HUES48 (cell line): ENCODE data around the gene HIVEP1.

ENCODE experiments used
- H3K27ac ChIP-seq: one replicate; pipeline ENCODE4 v1.7.0; 2013; ENCODE audit warnings: low read depth, low read length, inconsistent platforms
- H3K27me3 ChIP-seq: 2 replicates; pipeline ENCODE4 v1.6.1; 2013; ENCODE audit warnings: mild to moderate bottlenecking, low read length; ENCODE audit not compliant: control insufficient read depth, insufficient read depth
- H3K36me3 ChIP-seq: 2 replicates; pipeline ENCODE4 v1.6.1; 2013; ENCODE audit warnings: low read length; ENCODE audit not compliant: control insufficient read depth, insufficient read depth
- H3K4me1 ChIP-seq: 2 replicates; pipeline ENCODE4 v1.6.1; 2013; ENCODE audit warnings: mild to moderate bottlenecking, low read length; ENCODE audit not compliant: control insufficient read depth, insufficient read depth
- H3K4me3 ChIP-seq: 2 replicates; pipeline ENCODE4 v1.5.1; 2013; ENCODE audit warnings: mild to moderate bottlenecking, low read depth, low read length
- H3K9ac ChIP-seq: 2 replicates; pipeline ENCODE4 v1.6.1; 2013; ENCODE audit warnings: mild to moderate bottlenecking, low read depth, low read length, moderate library complexity
- H3K9me3 ChIP-seq: 2 replicates; pipeline ENCODE4 v1.6.1; 2013; ENCODE audit warnings: low read length; ENCODE audit not compliant: control insufficient read depth, insufficient read depth

HIVEP1 gene

GRCh38 chr6:12009876-12010634 lies 2.1 kb upstream of the HIVEP1 start:
- H3K4me3 ChIP-seq: peak overlapping the region; percentile 76
- H3K36me3 ChIP-seq: 0 out of 2 replicates have a peak, but pooled peaks cover 7% of the 10 kb centered on the region
- peaks cover 37% of the 10 kb centered on the region for H3K4me1 ChIP-seq
- H3K27ac ChIP-seq: peak overlapping the region; percentile 97
- H3K9ac ChIP-seq: peak overlapping the region; percentile 66
- H3K9me3 ChIP-seq: no peaks in the 10 kb centered on the region
- H3K27me3 ChIP-seq: peaks cover 10% of the 10 kb centered on the region; the same call in 1 of the 2 replicates

DNA sequence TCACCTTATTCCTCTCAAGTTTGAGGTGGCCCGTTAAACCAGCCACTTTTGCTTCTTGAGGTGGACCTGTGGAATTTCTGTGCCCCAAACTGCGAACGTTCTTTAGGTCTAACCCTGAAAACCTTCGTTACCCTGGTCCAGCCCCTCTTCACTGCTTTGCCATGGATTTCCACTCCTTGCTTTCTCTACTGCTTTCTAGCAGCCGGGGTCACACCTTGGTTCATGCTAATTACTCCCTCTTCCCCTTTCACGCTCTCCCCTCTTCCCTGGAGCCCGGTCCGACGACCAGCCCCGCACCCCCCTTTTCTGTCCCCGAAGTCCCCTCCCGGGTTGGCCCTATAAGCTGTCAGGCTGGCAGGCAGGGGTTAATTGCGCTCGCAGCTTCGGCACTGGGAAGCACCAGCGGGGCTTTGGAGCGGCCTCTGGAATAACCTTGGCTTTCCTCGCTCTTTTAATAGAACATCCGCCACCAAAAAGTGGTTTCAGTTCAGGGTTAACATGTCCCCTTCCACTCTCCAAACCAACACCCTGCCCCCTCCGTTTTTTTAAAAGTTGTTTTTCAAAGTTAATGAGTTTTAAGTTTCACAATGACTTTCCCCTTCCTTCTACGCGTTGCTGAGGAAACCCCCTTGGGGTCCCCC lies 1.4 kb upstream of the HIVEP1 start:
- Histone ChIP-seq H3K9ac (peak overlapping the region; percentile 66), H3K27ac (peak overlapping the region; percentile 97), H3K36me3 (peaks cover 12% of the 10 kb centered on the region; the same call in 1 of the 2 replicates), H3K4me3 (peak overlapping the region; percentile 76), H3K9me3 (no peaks in the 10 kb centered on the region), H3K27me3 (peaks cover 10% of the 10 kb centered on the region; the same call in 1 of the 2 replicates), H3K4me1 (peaks cover 37% of the 10 kb centered on the region)

- Histone ChIP-seq H3K36me3 (peaks cover 19% of the 10 kb centered on the region), H3K27me3 (peaks cover 10% of the 10 kb centered on the region; the same call in 1 of the 2 replicates), H3K27ac (peak overlapping the region; percentile 97), H3K4me1 (peaks cover 37% of the 10 kb centered on the region), H3K9ac (no peak overlapping the region; the same call in 1 of the 2 replicates), H3K4me3 (peak overlapping the region; percentile 76; the same call in 1 of the 2 replicates), H3K9me3 (no peaks in the 10 kb centered on the region)
Observed at GRCh38 chr6:12011276-12012037, 655 bp upstream of the HIVEP1 start.

DNA sequence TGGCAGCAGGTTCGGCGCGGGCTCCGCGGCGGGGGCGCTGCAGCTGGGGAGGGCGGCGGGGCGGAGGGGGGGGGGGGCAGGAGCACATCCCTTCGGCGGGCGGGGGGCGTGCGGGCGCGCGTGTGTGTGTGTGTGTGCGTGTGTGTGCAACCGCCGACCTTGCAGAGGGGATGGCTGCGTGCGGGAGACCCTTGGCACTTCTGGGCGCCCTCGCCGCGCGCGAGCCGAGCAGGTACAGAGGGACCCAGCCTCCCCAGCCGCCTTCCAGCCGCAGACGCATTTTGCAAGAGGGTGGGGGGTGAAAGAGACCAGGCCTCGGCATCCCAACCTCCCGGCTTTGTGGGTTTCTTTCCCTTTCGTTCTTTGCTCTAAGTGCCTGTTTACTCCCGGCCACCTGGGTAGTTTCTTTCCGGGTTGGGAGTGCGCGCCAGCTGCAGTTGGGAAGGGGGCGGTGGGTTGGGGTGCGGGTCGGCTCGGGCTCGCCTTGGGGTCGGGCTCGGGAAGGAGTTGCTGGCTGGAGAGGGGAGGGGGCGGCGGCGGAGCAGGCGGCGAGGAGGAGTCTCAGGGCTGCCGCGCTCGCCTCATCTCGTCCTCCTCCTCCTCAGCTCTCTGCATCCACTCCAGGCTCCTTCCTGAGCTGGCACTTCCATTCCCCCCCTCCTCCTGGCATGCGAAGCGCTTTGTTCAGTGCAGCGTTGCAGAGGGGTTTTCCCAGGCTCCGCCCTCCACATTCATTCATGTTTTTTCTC lies 620 bp downstream of the HIVEP1 start:
- H3K27ac ChIP-seq: peak overlapping the region; percentile 97

DNA sequence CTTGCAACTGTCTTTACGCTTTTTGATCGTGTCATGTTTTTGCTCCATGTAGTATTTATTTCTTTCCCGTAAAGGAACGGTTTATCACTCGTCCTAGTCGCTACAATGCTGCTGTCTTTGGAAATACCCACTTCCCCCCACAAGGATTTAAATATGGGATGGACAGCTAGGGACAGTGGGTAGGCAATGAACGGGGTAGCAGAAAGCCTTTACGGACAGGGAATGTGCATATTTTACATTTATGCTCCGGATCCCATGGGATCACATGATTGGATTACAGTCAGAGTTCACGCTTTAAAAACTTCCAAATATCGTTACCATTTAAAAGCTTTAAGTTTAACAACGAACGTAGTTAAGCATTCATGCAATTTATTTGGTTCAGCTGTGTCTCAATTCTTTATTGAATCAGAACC lies 1.2 kb downstream of the HIVEP1 start:
- H3K36me3 ChIP-seq: peaks cover 33% of the 10 kb centered on the region
- H3K9ac ChIP-seq: peak overlapping the region; percentile 73
- H3K27ac ChIP-seq: peak overlapping the region; percentile 97
- peak overlapping the region; percentile 65 for H3K4me3 ChIP-seq
- peaks cover 10% of the 10 kb centered on the region; the same call in 1 of the 2 replicates for H3K27me3 ChIP-seq
- H3K4me1 ChIP-seq: peaks cover 28% of the 10 kb centered on the region
- no peaks in the 10 kb centered on the region for H3K9me3 ChIP-seq

More for the DNA sequence above, 620 bp downstream of the HIVEP1 start:
- peaks cover 10% of the 10 kb centered on the region; the same call in 1 of the 2 replicates for H3K27me3 ChIP-seq
- H3K4me1 ChIP-seq: peaks cover 34% of the 10 kb centered on the region
- H3K9me3 ChIP-seq: no peaks in the 10 kb centered on the region
- H3K9ac ChIP-seq: peak overlapping the region; percentile 73
- H3K4me3 ChIP-seq: peak overlapping the region; percentile 65
- H3K36me3 ChIP-seq: peaks cover 30% of the 10 kb centered on the region

GRCh38 chr6:12014027-12014872 lies 2.1 kb downstream of the HIVEP1 start:
- no peak overlapping the region for H3K9ac ChIP-seq
- peaks cover 9% of the 10 kb centered on the region; the same call in 1 of the 2 replicates for H3K27me3 ChIP-seq
- no peak overlapping the region for H3K27ac ChIP-seq
- peaks cover 26% of the 10 kb centered on the region for H3K4me1 ChIP-seq
- peaks cover 39% of the 10 kb centered on the region for H3K36me3 ChIP-seq
- peak overlapping the region; percentile 65 for H3K4me3 ChIP-seq
- H3K9me3 ChIP-seq: no peaks in the 10 kb centered on the region

GRCh38 chr6:12014873-12015149 lies 2.7 kb downstream of the HIVEP1 start:
- H3K4me1 ChIP-seq: peaks cover 21% of the 10 kb centered on the region
- H3K36me3 ChIP-seq: peaks cover 44% of the 10 kb centered on the region
- H3K4me3 ChIP-seq: no peak overlapping the region
- peaks cover 3% of the 10 kb centered on the region; the same call in 1 of the 2 replicates for H3K27me3 ChIP-seq
- no peak overlapping the region for H3K9ac ChIP-seq
- no peaks in the 10 kb centered on the region for H3K9me3 ChIP-seq
- no peak overlapping the region for H3K27ac ChIP-seq

DNA sequence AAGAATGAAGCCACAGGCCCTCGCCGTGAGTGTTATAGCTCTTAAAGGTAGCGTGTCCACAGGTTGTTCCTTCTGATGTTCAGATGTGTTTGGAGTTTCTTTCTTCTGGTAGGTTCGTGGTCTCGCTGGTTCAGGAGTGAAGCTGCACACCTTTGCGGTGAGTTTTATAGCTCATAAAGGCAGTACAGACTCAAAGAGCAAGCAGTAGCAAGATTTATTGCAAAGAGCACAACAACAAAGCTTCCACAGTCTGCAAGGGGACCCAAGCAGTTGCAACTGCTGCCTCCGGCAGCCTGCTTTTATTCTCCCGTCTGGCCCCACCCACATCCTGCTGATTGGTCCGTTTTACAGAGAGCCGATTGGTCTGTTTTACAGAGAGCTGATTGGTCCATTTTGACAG lies 5.2 kb downstream of the HIVEP1 start:
- no peaks in the 10 kb centered on the region for H3K9me3 ChIP-seq
- H3K9ac ChIP-seq: no peak overlapping the region
- no peak overlapping the region for H3K27ac ChIP-seq
- peaks cover 51% of the 10 kb centered on the region for H3K36me3 ChIP-seq
- H3K4me3 ChIP-seq: no peak overlapping the region
- no peaks in the 10 kb centered on the region for H3K27me3 ChIP-seq
- H3K4me1 ChIP-seq: peaks cover 13% of the 10 kb centered on the region

DNA sequence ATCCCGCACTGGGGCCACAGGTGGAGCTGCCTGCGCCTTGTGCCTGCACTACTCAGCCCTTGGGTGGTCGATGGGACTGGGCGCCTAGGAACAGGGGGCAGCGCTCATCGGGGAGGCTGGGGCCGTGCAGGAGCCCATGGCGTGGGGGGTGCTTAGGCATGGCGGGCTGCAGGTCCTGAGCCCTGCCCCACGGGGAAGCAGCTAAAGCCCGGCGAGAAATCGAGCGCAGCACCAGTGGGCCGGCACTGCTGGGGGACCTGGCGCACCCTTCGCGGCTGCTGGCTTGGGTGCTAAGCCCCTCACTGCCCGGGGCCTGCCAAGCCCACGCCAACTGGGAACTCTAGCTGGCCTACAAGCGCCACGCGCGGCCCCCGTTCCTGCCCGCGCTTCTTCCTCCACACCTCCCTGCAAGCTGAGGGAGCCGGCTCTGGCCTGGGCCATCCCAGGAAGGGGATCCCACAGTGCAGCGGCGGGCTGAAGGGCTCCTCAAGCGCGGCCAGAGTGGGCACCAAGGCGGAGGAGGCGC lies 5.8 kb downstream of the HIVEP1 start:
- Histone ChIP-seq H3K4me1 (peaks cover 16% of the 10 kb centered on the region), H3K36me3 (peaks cover 51% of the 10 kb centered on the region), H3K9me3 (no peaks in the 10 kb centered on the region), H3K4me3 (no peak overlapping the region), H3K9ac (no peak overlapping the region), H3K27me3 (no peaks in the 10 kb centered on the region), H3K27ac (no peak overlapping the region)
